KMS-11 (cell line): ENCODE results near the gene TSHR.
"Not testable (repeated sequence)": the region's sequence is repeated elsewhere in the genome, so short reads cannot be mapped to it uniquely, and the experiment has no call there.

Source experiments
- H2AFZ ChIP-seq: fragments of 200-600 bp; sonication (generic); 2 replicates; pipeline ENCODE4 v1.6.1; 2016; ENCODE audit warnings: antibody characterized with exemption, mixed run types, low read depth
- H3K27ac ChIP-seq: fragments of 200-600 bp; sonication (generic); 2 replicates; pipeline ENCODE4 v1.6.1; 2016; ENCODE audit warnings: mild to moderate bottlenecking, mixed run types
- H3K27me3 ChIP-seq: fragments of 200-600 bp; sonication (generic); 2 replicates; pipeline ENCODE4 v1.6.1; 2017; ENCODE audit warnings: mild to moderate bottlenecking, low read depth, mixed run types, moderate library complexity; ENCODE audit not compliant: insufficient read depth
- H3K36me3 ChIP-seq: fragments of 200-600 bp; sonication (generic); 2 replicates; pipeline ENCODE4 v1.6.1; 2017; ENCODE audit warnings: mild to moderate bottlenecking, mixed run types; ENCODE audit not compliant: insufficient read depth
- H3K4me1 ChIP-seq: fragments of 200-600 bp; sonication (generic); 2 replicates; pipeline ENCODE4 v1.6.1; 2016; ENCODE audit warnings: mild to moderate bottlenecking, low read depth, mixed run types; ENCODE audit not compliant: poor library complexity, severe bottlenecking
- H3K4me2 ChIP-seq: fragments of 200-600 bp; sonication (generic); 2 replicates; pipeline ENCODE4 v1.7.0; 2016; ENCODE audit warnings: mild to moderate bottlenecking, mixed run types
- H3K4me3 ChIP-seq: fragments of 200-600 bp; sonication (generic); IDR thresholded peaks from 2 replicates; pipeline ENCODE4 v1.6.1; 2017; ENCODE audit warnings: low read depth, low read length, mixed read lengths; ENCODE audit not compliant: insufficient read depth
- H3K79me2 ChIP-seq: fragments of 200-600 bp; sonication (generic); 2 replicates; pipeline ENCODE4 v1.6.1; 2016; ENCODE audit warnings: low read depth, mixed run types; ENCODE audit not compliant: insufficient read depth
- H3K9ac ChIP-seq: fragments of 200-600 bp; sonication (generic); 2 replicates; pipeline ENCODE4 v1.6.1; 2016; ENCODE audit warnings: mild to moderate bottlenecking, mixed run types
- H4K20me1 ChIP-seq: fragments of 200-600 bp; sonication (generic); 2 replicates; pipeline ENCODE4 v1.6.1; 2016; ENCODE audit warnings: mild to moderate bottlenecking, mixed run types; ENCODE audit not compliant: insufficient read depth
- CTCF ChIP-seq: fragments of 200-600 bp; sonication (generic); conservative IDR thresholded peaks from 2 replicates; pipeline ENCODE4 v1.6.1; 2017; ENCODE audit warnings: low read depth, mild to moderate bottlenecking, antibody characterized with exemption, low read length, moderate library complexity, mixed read lengths

The TSHR gene

GRCh38 chr14:81042438-81042837 lies 87.0 kb downstream of the TSHR start:
- H3K4me2 ChIP-seq = no peak overlapping the region
- no peaks in the 10 kb centered on the region for H3K4me1 ChIP-seq
- H3K4me3 ChIP-seq = no peak overlapping the region
- no peak overlapping the region for H3K9ac ChIP-seq
- H3K27ac ChIP-seq = no peak overlapping the region
- H4K20me1 ChIP-seq = no peaks in the 10 kb centered on the region
- H3K36me3 ChIP-seq = no peaks in the 10 kb centered on the region
- TF ChIP-seq CTCF = no peak
- H3K79me2 ChIP-seq = no peaks in the 10 kb centered on the region
- no peak overlapping the region for H2AFZ ChIP-seq
- no peaks in the 10 kb centered on the region for H3K27me3 ChIP-seq

- H4K20me1 ChIP-seq = no peaks in the 10 kb centered on the region
- no peaks in the 10 kb centered on the region for H3K27me3 ChIP-seq
- no peak for TF ChIP-seq CTCF
- H3K27ac ChIP-seq = no peak overlapping the region
- H3K4me2 ChIP-seq = no peak overlapping the region
- H3K9ac ChIP-seq = no peak overlapping the region
- H3K4me3 ChIP-seq = no peak overlapping the region
- no peaks in the 10 kb centered on the region for H3K4me1 ChIP-seq
- no peaks in the 10 kb centered on the region for H3K79me2 ChIP-seq
- H2AFZ ChIP-seq = no peak overlapping the region
- no peaks in the 10 kb centered on the region for H3K36me3 ChIP-seq
These were observed 96.1 kb downstream of the TSHR start for GRCh38 chr14:81051547-81051946.

- H3K79me2 ChIP-seq, H3K27me3 ChIP-seq, H3K36me3 ChIP-seq, H3K9ac ChIP-seq, H3K27ac ChIP-seq, H3K4me2 ChIP-seq, H3K4me3 ChIP-seq, H2AFZ ChIP-seq, H4K20me1 ChIP-seq, H3K4me1 ChIP-seq: not testable (repeated sequence)
These were observed 98.6 kb downstream of the TSHR start for GRCh38 chr14:81054057-81054456.

GRCh38 chr14:81055971-81056370 lies 100.5 kb downstream of the TSHR start:
- no peak for TF ChIP-seq CTCF
- Histone ChIP-seq H2AFZ (no peak overlapping the region), H4K20me1 (no peaks in the 10 kb centered on the region), H3K27ac (no peak overlapping the region), H3K4me1 (no peaks in the 10 kb centered on the region), H3K4me3 (no peak overlapping the region), H3K9ac (no peak overlapping the region), H3K36me3 (no peaks in the 10 kb centered on the region), H3K79me2 (no peaks in the 10 kb centered on the region), H3K27me3 (no peaks in the 10 kb centered on the region), H3K4me2 (no peak overlapping the region)

GRCh38 chr14:81062380-81062779 lies 107.0 kb downstream of the TSHR start:
- H3K9ac ChIP-seq = no peak overlapping the region
- no peak overlapping the region for H3K4me2 ChIP-seq
- no peak for TF ChIP-seq CTCF
- H4K20me1 ChIP-seq = no peaks in the 10 kb centered on the region
- H3K79me2 ChIP-seq = no peaks in the 10 kb centered on the region
- no peak overlapping the region for H2AFZ ChIP-seq
- no peak overlapping the region for H3K4me3 ChIP-seq
- H3K4me1 ChIP-seq = no peaks in the 10 kb centered on the region
- H3K27me3 ChIP-seq = no peaks in the 10 kb centered on the region
- H3K27ac ChIP-seq = no peak overlapping the region
- H3K36me3 ChIP-seq = no peaks in the 10 kb centered on the region
